H1 (cell line): ENCODE results near the gene LRRC27. TPM values are rescaled to one million over a fixed set of nuclear protein-coding genes. Genes with fewer than 3 reads are reported as not detected.

Source experiments
- KDM1A ChIP-seq: fragments of 200-600, 300-600 bp; sonication (generic); IDR thresholded peaks from 2 replicates; pipeline ENCODE4 v1.7.1; 2016; ENCODE audit warnings: mild to moderate bottlenecking, low read length, borderline replicate concordance
- KDM5A ChIP-seq: fragments of 200-600 bp; IDR thresholded peaks from 2 replicates; pipeline ENCODE4 v1.7.1; 2012; ENCODE audit warnings: mild to moderate bottlenecking, low read length, inconsistent platforms, mixed read lengths
- polyA plus RNA-seq, 7 experiments: library from polyadenylated mRNA; depleted of rRNA in 3 of 7; stranded (reverse) in 5 of 7; unstranded in 2 of 7; fragments of >200 nt in 5 of 7; fragments of 200-250 nt in 2 of 7; gene quantifications; 1 replicate in 5 of 7; 2 replicates in 1 of 7; 4 replicates in 1 of 7; pipeline versions ENCODE4 v1.2.1 to v1.2.3, GENCODE V29; 2011 to 2013; ENCODE audit warnings: missing spikeins in 2 of 7, mixed read lengths in 2 of 7
- total RNA-seq: library from RNA; stranded (reverse); fragmentation: NEBNext Ultra II Directional; extraction: Animal tissue kit (Norgen Biotek cat#: 25700); gene quantifications from 2 replicates; pipeline ENCODE4 v1.2.1, GENCODE V29; 2021
- TF ChIP-seq, protein P1 (sequence below), 3 experiments: IDR thresholded peaks; 1 replicate in 2 of 3; 2 replicates in 1 of 3; pipeline versions ENCODE4 v1.5.1 to v1.6.1; 2011; ENCODE audit warnings: low read length in 3 of 3, mild to moderate bottlenecking in 3 of 3, inconsistent platforms in 2 of 3, low read depth in 1 of 3, moderate library complexity in 1 of 3; ENCODE audit not compliant: insufficient read depth in 1 of 3; ENCODE audit errors: control extremely low read depth in 1 of 3

Gene LRRC27
- total and polyA plus RNA-seq, 2 of the 8 experiments (the other 6 are each of a cell fraction or from before 2014, with no cell fraction given), result 1.2 to 3.8 TPM

DNA sequence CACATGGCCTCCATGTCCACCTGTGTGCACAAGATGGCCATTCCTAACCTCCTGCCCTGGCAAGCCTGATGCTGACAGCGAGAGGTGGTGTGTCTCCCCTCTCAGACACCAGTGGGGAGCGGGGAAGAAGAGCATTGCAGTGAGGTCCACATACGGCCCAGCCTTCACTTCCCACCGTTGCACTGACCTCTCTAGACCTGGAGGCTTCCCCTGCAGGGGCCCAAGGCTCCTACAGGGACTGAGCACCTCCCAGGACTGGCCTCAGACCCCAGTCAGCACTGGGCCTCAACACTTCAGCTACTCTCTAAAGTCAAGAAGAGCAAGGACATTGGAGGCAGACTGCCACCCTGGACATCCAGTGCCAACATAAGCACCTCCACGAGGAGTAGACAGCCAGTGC, 40.2 kb upstream of the LRRC27 start (continued):
- TF ChIP-seq KDM1A (no peak), KDM5A (no peak)
- TF ChIP-seq, protein P1, sequence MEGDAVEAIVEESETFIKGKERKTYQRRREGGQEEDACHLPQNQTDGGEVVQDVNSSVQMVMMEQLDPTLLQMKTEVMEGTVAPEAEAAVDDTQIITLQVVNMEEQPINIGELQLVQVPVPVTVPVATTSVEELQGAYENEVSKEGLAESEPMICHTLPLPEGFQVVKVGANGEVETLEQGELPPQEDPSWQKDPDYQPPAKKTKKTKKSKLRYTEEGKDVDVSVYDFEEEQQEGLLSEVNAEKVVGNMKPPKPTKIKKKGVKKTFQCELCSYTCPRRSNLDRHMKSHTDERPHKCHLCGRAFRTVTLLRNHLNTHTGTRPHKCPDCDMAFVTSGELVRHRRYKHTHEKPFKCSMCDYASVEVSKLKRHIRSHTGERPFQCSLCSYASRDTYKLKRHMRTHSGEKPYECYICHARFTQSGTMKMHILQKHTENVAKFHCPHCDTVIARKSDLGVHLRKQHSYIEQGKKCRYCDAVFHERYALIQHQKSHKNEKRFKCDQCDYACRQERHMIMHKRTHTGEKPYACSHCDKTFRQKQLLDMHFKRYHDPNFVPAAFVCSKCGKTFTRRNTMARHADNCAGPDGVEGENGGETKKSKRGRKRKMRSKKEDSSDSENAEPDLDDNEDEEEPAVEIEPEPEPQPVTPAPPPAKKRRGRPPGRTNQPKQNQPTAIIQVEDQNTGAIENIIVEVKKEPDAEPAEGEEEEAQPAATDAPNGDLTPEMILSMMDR (IDR thresholded peaks at IDR 0.05; ENCODE audit: control extremely low read depth in 1 of 3, insufficient read depth in 1 of 3, low read depth in 1 of 3, low read length in 3 of 3), result no peak
